HG03095 (cell line): ENCODE data around the gene SHANK3.
"Not testable (repeated sequence)": the region's sequence is repeated elsewhere in the genome, so short reads cannot be mapped to it uniquely, and the experiment has no call there.

ENCODE experiments used
- ATAC-seq: cut with Tn5 transposase; IDR thresholded peaks from one replicate; pipeline ENCODE4 v1.9.1; 2021; ENCODE audit warnings: moderate library complexity; ENCODE audit not compliant: unreplicated experiment

Gene SHANK3

DNA sequence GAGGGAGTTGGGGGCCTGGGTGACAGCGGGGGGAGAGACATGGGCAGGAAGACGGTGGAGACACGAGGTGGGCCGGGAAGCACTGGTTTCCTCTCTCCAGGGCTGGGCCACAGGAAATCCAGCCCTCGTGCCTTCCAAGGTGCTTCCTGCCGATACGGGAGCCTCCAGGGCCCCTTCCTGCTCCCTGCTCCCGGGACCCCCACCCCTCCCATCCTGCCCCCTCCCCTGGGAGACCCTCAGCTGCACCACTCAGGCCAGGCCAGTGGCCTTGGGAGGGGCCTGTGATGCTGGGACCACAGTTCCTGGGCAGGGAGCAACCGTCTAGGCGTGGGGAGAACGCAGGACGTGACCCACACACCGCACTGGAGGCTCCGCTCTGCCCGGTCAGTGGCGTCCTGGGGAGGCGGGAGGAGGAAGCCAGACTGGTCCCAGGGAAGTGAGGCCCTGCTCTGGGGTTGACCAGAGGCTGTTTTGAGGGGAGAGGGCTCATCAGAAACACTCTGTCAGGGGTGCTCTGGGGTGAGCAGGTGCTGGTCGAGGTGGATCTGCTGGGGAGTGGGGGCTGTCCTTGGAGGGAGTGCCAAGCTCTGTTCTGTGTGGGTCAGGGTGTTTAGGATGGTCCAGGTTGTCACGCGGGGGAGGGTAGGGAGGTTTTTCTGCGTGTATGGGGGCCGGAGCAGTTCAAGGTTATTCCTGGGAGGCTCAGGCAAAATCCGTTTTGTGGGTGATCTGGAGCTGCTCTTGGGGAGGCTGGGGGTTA lies at the start of gene SHANK3:
Gene SHANK3 (plus strand): TSS at position 353 of the 760 bp plus-strand sequence.
- ATAC-seq: no peak

GRCh38 chr22:50624347-50625130 lies 48.1 kb upstream of the SHANK3 start:
- ATAC-seq: no peak

DNA sequence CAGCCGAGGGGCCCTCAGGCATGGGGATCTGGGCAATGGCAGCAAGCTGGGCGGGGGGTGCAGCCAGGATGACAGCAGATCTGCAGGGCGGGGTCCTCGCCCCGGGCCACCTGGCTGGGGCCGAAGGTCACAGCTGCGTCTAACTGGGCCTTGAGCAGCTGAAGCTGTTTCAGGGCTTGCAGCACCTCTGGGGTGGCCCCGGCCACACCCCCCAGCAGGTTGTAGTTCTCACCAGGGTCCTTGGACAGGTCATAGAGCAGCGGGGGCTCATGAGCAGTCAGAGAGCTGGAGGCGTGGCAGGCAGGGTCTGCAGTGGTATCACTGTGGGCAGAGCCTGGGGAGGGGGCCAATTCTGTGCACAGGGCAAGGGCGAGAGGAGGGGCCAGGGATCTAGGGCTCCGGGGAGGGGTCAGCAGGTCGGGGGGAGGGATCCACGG lies 47.5 kb upstream of the SHANK3 start:
- ATAC-seq: no peak

DNA sequence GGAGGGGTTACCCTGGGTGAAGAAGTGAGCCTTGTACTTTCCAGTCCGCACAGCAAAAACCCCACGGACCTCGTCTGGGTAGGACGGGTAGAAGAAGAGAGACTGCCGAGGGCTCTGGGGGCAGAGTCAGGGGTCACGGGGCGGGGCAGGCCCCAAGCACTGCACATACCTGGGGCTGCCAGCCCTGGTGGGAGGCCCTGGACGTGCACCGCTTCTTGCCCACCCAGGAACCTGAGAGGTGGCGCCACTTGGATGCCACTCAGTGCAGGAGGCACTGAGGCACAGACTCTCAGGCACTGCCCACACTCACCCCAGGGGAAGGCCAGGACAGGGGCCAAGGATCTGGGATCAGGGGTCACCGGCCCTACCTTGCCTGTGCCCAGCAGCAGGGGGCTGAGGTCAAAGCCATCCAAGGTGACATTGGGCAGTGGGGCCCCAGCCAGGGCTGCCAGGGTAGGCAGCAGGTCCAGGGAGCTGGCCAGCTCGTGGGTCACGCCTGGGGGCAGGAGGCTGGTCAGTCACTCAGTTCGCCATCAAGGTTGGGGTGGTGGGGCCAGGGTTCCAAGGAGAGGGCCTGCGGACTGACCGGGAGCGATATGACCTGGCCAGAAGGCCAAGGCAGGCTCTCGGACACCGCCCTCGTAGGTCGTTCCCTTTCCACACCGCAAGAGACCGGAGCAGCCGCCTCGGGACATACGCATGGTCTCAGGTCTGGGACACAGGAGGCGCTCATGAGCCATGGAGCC lies 46.9 kb upstream of the SHANK3 start:
- no peak for ATAC-seq

DNA sequence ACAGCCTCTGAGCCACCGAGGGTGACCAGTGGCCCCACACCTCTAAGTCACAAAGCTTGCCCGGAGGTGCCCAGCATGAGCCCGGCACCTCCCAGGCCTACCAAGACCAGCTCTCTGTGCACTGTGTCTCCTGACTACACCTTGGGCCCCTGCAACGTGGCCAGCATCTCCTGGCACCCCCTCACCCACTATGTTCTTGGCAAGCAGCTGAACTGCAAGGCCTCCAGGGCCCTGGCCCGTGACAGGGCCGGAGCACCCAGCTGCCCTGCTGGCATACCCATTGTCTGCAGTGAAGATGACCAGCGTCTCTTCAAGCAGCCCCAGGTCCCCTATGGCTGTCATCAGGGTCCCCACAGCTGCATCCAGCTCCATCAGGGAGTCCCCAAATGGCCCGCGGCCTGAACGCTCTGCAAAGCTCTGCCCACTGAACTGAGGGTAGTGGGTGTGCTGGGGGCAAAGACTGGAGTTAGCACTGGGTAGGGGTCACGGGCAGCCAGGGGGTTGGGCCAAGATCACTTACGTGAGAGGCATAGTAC lies 46.2 kb upstream of the SHANK3 start:
- no peak for ATAC-seq

DNA sequence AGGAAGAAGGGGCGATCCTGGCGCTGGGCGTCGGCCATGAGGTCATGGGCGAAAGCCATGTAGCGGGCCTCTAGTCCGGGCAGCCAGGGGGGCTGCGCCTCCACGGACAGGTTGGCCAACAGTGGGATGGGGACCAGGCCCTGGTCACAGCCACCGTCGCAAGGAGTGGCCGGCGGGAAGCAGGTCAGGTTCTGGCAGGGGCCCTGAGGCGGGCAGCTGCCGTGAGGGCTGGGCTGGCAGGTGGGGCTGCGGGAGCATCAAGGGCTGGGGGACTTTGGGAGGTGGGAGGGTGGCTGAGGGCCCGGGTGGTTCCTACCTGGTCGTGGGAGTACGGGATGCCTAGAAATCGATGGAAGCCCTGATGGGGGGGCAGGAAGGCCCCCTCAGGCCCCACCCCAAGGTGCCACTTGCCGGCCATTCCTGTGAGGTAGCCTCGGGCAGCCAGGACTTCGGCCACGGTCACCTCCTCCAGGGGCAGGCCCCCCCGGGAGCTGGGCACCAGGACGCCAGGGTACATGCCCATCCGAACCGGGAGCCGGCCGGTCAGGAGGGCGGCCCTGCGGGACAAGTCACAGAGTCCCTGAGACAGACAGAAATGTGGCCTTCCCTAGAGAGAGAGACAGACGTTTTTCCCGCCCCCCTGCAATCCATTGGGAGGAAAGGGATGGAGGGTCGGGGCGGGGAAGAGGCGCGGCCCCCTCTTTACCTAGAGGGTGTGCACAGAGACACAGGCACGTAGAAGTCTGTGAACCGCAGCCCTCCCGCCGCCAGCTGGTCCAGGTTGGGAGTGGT lies 45.6 kb upstream of the SHANK3 start:
- no peak for ATAC-seq

- no peak for ATAC-seq
Observed at GRCh38 chr22:50627642-50628542, 44.7 kb upstream of the SHANK3 start, which contains the start of gene ARSA. TSS of gene ARSA (minus strand) at chr22:50628152. CDS start at chr22:50627779, 373 bp downstream.

GRCh38 chr22:50628543-50629134 lies 44.0 kb upstream of the SHANK3 start:
- no peak for ATAC-seq

GRCh38 chr22:50630376-50630775 lies 42.2 kb upstream of the SHANK3 start:
- ATAC-seq: no peak

GRCh38 chr22:50633086-50633485 lies 39.5 kb upstream of the SHANK3 start:
- no peak for ATAC-seq

GRCh38 chr22:50633771-50634170 lies 38.9 kb upstream of the SHANK3 start:
- no peak for ATAC-seq

DNA sequence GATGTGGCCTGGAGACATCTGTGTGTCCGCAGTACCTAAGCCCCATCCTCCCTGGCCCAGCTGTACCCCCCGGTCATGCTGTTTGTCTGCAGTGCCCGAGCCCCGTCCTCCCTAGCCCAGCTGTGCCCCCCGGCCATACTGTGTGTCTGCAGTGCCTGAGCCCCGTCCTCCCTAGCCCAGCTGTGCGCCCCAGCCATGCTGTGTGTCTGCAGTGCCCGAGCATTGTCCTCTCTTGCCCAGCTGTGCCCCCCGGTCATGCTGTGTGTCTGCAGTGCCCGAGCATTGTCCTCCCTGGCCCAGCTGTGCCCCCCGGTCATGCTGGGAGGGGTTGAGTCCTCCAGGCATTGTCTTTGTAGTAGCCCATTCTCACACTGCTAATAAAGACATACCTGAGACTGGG lies 37.0 kb upstream of the SHANK3 start:
- ATAC-seq: no peak

GRCh38 chr22:50640296-50640695 lies 32.3 kb upstream of the SHANK3 start:
- ATAC-seq: not testable (repeated sequence)

DNA sequence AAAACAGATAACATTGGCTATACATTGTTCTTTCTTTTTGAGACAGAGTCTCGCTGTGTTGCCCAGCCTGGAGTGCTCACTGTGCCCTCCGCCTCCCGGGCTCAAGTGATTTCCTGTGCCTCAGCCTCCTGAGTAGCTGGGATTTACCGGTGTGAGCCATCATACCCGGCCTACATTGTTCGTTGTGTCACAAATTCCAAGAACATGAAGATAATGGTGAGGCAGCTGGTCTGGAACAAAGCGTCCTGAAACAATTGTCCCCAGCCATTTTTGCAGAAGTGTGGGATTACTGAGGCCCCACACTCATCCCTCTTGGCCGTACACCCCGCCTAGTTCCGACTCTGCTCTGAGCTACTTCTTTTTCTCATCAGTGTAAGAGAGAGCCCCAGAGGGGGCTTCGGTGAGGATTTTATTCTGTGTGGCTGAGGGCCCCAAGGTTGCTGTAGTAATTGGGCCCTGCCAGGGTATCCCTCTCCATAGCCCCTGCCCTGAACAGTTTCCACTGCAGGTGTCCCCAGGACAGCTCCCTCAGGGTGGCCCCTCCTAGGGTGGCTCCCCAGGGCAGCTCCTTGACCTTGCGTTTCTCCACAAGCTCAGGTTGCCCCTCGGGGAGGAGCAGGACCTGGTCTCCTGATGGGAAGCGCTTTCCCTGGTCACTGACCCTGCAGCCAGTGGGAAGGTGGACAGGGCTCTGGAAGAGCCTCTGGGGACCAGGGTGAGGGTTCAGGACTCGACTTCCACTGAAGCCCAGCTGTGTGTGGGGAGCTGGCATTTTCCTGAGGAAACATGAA lies 31.6 kb upstream of the SHANK3 start:
- ATAC-seq: no peak

DNA sequence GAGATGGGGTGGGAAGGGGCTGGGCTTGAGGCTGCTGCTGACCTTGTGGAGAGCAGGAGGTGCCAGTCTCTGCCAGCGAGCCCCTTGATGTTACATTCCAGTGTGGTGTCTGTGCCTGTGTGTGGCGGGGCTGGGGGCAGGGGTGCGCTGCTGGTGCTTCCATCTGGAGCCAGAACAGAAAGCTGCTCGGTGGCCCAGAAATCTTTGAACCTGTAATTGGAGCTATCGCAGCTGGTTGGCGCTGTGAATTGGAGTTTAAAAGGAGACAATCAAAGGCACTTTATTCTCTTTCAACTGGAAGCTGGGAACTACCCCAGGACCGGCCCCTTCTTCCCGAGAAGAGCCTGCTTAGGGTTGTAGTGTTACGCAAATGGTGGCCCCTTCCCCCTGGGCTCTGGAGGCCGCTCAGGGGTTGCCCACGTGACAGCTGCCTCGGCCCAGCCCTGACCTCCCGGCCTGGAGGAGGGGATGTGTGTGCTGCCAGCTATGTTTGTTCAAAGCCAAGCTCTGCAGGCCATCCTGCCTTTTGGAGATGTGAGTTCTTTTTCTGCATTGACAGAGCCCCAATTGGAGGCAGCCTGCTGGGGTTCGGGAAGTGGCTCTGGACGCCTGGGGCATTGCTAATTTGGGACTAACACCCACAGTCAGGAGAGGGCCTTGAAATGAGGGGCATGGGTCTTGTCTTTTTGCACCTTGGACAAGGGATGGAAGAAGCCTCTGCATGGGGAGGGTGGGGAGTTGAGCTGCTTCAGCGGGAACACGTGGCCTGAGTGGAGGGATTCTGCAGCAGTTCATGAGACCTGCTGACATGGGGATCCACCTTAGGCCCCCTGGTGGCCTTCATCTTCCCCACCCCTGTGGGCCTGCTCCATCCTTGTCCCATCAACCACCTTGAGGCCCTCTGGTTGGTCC lies 30.7 kb upstream of the SHANK3 start:
- no peak for ATAC-seq

DNA sequence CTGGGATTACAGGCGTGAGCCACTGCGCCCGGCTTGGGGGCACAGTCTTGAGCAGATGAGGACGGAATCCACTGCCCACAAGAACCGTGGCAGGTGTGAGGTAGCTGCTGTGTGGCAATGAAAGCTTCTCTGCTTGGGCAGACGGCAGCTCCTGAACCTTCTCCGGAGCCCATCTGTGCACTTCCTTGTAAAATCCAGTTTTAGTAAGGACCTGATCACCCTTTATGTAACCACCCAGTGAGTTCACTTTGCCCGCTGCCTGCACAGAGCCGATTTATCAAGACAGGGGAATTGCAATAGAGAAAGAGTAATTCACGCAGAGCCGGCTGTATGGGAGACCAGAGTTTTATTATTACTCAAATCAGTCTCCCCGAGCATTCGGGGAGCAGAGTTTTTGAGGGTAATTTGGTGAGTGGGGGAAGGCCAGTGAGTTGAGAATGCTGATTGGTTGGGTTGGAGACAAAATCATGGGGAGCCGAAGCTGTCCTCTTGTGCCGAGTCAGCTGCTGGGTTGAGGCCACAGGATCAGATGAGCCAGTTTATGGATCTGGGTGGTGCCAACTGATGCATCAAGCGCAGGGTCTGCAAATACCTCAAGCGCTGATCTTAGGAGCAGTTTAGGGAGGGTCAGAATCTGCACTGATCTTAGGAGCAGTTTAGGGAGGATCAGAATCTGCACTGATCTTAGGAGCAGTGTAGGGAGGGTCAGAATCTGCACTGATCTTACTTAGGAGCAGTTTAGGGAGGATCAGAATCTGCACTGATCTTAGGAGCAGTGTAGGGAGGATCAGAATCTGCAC lies 29.4 kb upstream of the SHANK3 start:
- not testable (repeated sequence) for ATAC-seq

DNA sequence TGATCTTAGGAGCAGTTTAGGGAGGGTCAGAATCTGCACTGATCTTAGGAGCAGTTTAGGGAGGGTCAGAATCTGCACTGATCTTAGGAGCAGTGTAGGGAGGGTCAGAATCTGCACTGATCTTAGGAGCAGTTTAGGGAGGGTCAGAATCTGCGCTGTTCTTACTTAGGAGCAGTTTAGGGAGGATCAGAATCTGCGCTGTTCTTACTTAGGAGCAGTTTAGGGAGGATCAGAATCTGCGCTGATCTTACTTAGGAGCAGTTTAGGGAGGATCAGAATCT lies 28.9 kb upstream of the SHANK3 start:
- not testable (repeated sequence) for ATAC-seq
